Activated CD4-positive, alpha-beta memory T cell treated with anti-CD3 and anti-CD28 coated beads, Interleukin-2, amount 10 ng/mL, durations not matched to agents 7 days and 5 days (primary cell): ENCODE results near the gene GRB14. TPM values are rescaled to one million over a fixed set of nuclear protein-coding genes. Genes with fewer than 3 reads are reported as not detected.

Experiments used
- CTCF ChIA-PET: fragments of 350-600 bp; sonication (Branson Sonifier 250); formaldehyde crosslinking; loops from one replicate; lab custom pipeline; 2021; ENCODE audit warnings: antibody characterized with exemption, inconsistent platforms; lab: Charles Lee
- POLR2A ChIA-PET: fragments of 350-600 bp; sonication (Branson Sonifier 250); formaldehyde crosslinking; loops from one replicate; lab custom pipeline; 2021; ENCODE audit warnings: antibody characterized with exemption; lab: Charles Lee
- DNase-seq: peaks from one replicate; pipeline ENCODE4 v3.0.0-alpha.2; 2020
- H3K27ac Mint-ChIP-seq: one replicate; pipeline ENCODE4 v1.8.0; 2021; ENCODE audit warnings: mild to moderate bottlenecking, mixed read lengths
- H3K27me3 Mint-ChIP-seq: one replicate; pipeline ENCODE4 v1.8.0; 2021; ENCODE audit warnings: mixed read lengths
- H3K36me3 Mint-ChIP-seq: one replicate; pipeline ENCODE4 v1.8.0; 2021; ENCODE audit warnings: low read depth, mixed read lengths
- H3K4me1 Mint-ChIP-seq: one replicate; pipeline ENCODE4 v1.8.0; 2021; ENCODE audit warnings: mixed read lengths
- H3K4me3 Mint-ChIP-seq: one replicate; pipeline ENCODE4 v1.8.0; 2021; ENCODE audit warnings: mild to moderate bottlenecking, mixed read lengths
- H3K9me3 Mint-ChIP-seq: one replicate; pipeline ENCODE4 v1.8.0; 2021; ENCODE audit warnings: mixed read lengths
- total RNA-seq, 2 experiments: library from RNA; stranded (reverse); gene quantifications; one replicate each; pipeline ENCODE4 v1.2.3, GENCODE V29; 2021

GRB14 gene
- total RNA-seq, 2 experiments from 2014 or later: not detected

DNA sequence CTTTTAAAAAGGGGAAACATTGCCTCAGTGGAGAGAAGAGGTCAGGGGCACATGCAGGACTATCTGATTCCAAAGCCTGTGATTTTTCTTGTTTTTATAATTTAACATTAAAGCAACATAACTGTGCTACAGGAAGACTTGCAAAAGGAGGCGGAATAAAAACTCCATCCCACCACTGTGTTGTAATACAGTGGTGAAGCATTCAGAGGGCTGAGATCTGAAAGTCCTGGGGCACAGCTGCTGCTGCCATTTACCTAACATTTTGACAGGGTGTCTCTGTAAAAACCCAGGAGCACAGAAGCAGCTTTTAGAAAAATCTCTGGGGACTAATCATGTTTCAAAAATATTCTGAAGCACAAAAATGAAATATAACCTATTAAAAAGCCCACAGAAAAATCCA is 97.6 kb downstream of the GRB14 start:
- Mint-ChIP-seq H3K4me1 (no peaks in the 10 kb centered on the region), H3K9me3 (peaks cover 5% of the 10 kb centered on the region), H3K4me3 (no peak overlapping the region), H3K27me3 (no peaks in the 10 kb centered on the region), H3K36me3 (no peaks in the 10 kb centered on the region), H3K27ac (no peak overlapping the region)
- ChIA-PET POLR2A (no interaction called here), CTCF (no interaction called here)
- DNase-seq: no peak

DNA sequence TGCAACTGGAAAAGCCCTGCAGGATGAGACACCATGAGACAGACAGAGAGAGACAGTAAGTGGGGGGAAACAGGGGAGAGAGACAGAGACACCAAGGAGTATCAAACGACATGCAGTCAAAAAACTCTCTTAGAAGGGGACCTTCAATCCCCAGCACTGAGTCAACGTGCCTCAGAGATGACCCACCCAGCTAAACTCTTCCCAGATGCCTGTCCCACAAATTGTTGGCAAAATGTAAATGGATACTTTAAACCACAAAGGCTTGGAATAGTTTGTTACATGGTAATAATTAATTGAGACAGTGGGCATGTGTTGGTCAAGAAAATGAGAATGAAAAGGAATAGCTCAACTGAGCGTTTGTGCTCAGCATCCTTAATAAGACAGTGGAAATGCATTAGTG is 98.3 kb downstream of the GRB14 start:
- ChIA-PET CTCF (no interaction called here), POLR2A (no interaction called here)
- Mint-ChIP-seq H3K36me3 (no peaks in the 10 kb centered on the region), H3K27me3 (no peaks in the 10 kb centered on the region), H3K4me3 (no peak overlapping the region), H3K27ac (no peak overlapping the region), H3K4me1 (no peaks in the 10 kb centered on the region), H3K9me3 (peaks cover 7% of the 10 kb centered on the region)
- DNase-seq: no peak

DNA sequence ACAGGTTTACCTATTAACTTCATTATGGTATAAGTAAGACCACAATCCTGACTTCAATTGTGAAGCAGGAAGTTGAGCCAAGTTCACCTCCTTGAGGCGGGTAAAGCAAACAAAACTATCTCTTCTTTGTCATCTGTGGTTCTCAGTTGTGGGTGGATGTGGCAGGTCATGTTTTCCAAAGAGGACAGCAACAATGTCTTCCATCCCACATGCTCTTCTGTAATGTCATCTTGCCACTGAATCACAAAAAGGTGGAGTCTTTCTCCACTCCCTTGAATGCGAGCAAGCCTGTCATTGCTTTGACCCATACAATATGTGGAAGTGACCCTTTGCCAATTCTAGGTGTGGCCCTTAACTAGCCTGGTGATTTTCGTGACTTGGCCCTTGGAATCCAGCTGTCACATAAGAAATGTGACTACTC is 98.7 kb downstream of the GRB14 start:
- ChIA-PET CTCF (no interaction called here), POLR2A (no interaction called here)
- DNase-seq: no peak
- Mint-ChIP-seq H3K9me3 (peaks cover 10% of the 10 kb centered on the region), H3K27me3 (no peaks in the 10 kb centered on the region), H3K36me3 (no peaks in the 10 kb centered on the region), H3K4me3 (no peak overlapping the region), H3K27ac (no peak overlapping the region), H3K4me1 (no peaks in the 10 kb centered on the region)

DNA sequence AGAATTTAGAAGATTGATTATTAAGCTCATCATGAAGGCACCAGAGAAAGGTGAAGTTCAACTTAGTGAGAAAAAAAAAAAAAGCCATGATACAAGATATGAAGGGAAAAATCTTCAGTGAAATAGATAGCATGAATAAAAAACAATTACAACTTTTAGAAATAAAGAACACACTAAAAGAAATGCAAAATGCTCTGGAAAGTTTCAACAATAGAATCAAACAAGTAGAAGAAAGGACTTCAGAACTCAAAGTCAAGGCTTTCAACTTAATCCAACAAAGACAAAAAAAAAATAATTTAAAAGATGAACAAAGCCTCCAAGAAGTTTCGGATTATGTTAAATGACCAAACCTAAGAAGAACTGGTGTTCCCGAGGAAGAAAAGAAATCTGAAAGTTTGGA is 105.5 kb downstream of the GRB14 start:
- ChIA-PET POLR2A (no interaction called here), CTCF (no interaction called here)
- Mint-ChIP-seq H3K27me3 (no peaks in the 10 kb centered on the region), H3K9me3 (peaks cover 29% of the 10 kb centered on the region), H3K4me3 (no peak overlapping the region), H3K27ac (no peak overlapping the region), H3K4me1 (no peaks in the 10 kb centered on the region), H3K36me3 (no peaks in the 10 kb centered on the region)
- no peak for DNase-seq

DNA sequence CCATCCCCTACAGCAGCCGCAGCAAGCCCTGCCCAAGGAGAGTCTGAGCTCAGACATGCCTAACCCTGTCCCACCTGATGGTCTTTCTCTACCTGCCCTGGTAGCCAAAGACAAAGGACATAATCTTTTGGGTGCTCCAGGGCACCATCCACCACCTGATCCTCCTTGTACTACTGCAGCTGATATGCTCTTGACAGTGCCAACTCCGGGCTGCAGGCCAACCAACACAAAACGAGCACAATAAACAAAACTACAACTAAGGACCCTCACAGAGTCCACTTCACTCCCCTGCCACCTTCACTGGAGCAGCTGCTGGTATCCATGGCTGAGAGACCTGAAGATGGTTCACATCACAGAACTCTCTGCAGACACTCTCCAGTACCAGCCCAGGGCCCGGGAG is 106.3 kb downstream of the GRB14 start:
- Mint-ChIP-seq H3K9me3 (peaks cover 29% of the 10 kb centered on the region), H3K27me3 (no peaks in the 10 kb centered on the region), H3K4me1 (no peaks in the 10 kb centered on the region), H3K36me3 (no peaks in the 10 kb centered on the region), H3K27ac (no peak overlapping the region), H3K4me3 (no peak overlapping the region)
- DNase-seq: no peak
- ChIA-PET POLR2A (no interaction called here), CTCF (no interaction called here)

DNA sequence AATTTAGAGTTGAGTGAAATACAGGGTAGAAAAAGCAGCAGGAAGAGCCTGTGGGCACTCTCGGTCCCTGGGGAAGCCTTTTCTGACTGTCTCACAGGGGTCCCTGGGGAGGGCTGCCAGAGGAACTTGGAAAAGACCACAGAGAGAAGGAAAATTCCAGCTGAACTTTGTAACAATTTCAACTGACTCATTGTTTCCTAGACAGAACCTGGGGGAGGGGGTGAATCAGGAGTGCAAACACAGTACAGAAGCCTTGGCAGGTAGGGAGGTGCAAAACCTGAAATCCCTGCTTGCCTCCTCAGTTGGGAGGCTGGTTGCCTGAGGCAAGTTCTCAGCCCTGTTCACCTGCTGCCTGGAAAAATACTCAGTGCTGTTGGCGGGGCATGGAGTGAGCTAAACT is 106.8 kb downstream of the GRB14 start:
- no peaks in the 10 kb centered on the region for H3K27me3 Mint-ChIP-seq
- no peak for DNase-seq
- H3K9me3 Mint-ChIP-seq: peaks cover 29% of the 10 kb centered on the region
- H3K36me3 Mint-ChIP-seq: no peaks in the 10 kb centered on the region
- ChIA-PET CTCF (no interaction called here), POLR2A (no interaction called here)
- H3K27ac Mint-ChIP-seq: no peak overlapping the region
- H3K4me3 Mint-ChIP-seq: no peak overlapping the region
- H3K4me1 Mint-ChIP-seq: no peaks in the 10 kb centered on the region

DNA sequence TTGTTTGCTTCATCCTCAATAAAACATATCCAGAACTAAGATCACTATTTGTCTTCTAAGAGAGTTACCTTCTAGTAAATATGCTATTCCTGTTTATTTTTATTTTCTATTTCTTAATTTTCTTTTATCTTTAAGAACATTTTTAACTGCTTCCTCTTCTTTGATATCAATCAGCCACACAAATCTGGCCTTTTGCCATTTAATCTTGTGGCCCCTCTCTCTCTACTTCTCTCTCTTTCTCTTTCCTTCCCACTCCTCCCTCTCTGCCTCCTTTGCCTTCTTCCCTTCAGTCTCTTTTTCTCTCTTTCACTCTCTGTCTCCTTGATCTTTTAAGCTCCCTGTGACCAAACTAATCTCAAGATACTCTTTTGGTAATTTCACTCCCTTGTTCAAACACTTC is 108.4 kb downstream of the GRB14 start:
- no peak for DNase-seq
- Mint-ChIP-seq H3K27me3 (no peaks in the 10 kb centered on the region), H3K9me3 (peaks cover 24% of the 10 kb centered on the region), H3K4me3 (no peak overlapping the region), H3K27ac (no peak overlapping the region), H3K36me3 (no peaks in the 10 kb centered on the region), H3K4me1 (no peaks in the 10 kb centered on the region)
- ChIA-PET CTCF (no interaction called here), POLR2A (no interaction called here)

DNA sequence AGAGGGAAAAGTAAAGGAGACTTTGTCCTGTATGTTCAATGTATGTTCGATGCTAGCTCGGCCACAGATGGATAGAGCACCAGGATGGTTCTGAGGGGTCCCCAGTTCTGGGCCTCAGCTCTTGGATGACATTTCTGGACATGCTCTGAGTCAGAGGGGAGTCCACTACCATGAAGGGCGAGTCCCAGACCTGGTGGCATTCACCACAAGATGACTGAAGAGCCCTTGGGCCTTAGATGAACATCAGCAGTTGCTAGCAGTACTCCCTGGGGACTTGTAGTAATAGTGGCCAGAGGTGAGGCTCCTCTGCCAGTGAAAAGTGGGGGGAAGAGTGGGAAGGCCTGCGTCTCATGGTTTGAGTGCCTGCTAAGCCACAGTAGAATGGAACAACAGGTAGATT is 109.5 kb downstream of the GRB14 start:
- Mint-ChIP-seq H3K9me3 (peaks cover 17% of the 10 kb centered on the region), H3K27me3 (no peaks in the 10 kb centered on the region), H3K4me1 (no peaks in the 10 kb centered on the region), H3K27ac (no peak overlapping the region), H3K36me3 (no peaks in the 10 kb centered on the region), H3K4me3 (no peak overlapping the region)
- DNase-seq: no peak
- ChIA-PET POLR2A (no interaction called here), CTCF (no interaction called here)

DNA sequence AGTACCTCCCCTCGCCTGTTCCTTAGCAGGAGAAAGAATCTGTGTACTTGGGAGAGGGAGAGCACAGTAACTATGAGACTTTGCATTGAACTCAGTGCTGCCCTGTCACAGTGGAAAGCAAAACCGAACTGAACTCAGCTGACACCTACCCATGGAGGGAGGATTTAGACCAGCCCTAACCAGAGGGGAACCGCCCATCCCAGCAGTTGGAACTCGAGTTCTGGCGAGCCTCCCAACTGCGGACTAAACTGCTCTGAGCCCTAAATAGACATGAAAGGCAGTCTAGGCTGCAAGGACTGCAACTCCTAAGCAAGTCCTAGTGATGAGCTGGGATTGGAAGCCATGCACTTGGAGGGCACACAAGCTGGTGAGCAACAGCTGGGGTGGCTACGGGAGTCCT is 110.4 kb downstream of the GRB14 start:
- no peaks in the 10 kb centered on the region for H3K27me3 Mint-ChIP-seq
- CTCF ChIA-PET: no interaction called here
- no peak overlapping the region for H3K4me3 Mint-ChIP-seq
- H3K9me3 Mint-ChIP-seq: peaks cover 17% of the 10 kb centered on the region
- POLR2A ChIA-PET: no interaction called here
- no peak overlapping the region for H3K27ac Mint-ChIP-seq
- H3K4me1 Mint-ChIP-seq: no peaks in the 10 kb centered on the region
- no peaks in the 10 kb centered on the region for H3K36me3 Mint-ChIP-seq
- DNase-seq: no peak

DNA sequence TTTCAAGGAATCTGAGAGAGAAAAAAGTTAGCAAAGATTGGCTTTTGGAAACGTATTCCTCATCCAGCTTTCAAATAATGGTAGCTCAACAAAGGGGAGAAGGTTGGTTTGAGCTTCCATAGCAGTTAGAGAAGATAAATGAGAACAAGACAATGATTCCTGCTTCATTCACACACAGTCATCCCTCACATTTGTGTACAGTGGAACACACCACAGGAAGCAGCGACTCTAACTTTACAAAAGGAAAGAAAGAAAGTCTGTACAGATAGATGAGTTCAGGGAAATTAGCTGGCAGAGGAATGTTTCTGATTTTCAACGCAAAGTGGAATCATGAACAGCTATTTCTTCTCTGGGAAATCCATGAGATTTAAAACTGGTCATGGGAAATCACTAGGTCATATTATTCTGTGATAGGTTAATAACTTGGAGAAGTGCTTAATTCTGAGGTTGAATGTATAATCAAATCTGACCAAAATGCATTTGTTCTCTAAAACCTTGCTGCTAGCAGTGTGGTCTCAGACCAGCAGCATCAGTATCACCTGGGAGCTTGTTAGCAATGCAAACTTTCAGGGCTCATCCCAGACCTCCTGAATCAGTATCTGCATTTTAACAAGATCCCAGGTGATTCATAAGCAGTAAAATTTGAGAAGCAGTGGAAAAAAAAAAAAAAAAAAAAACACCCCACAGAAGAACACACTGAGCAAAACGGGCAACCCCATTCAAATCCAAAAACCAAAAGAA is 112.0 kb downstream of the GRB14 start:
- Mint-ChIP-seq H3K4me3 (no peak overlapping the region), H3K9me3 (peaks cover 11% of the 10 kb centered on the region), H3K27ac (no peak overlapping the region), H3K4me1 (no peaks in the 10 kb centered on the region), H3K36me3 (no peaks in the 10 kb centered on the region), H3K27me3 (no peaks in the 10 kb centered on the region)
- CTCF ChIA-PET: interaction anchor here (1.4 kb wide), 1 partner anchor 29 kb away, joined by 3 read pairs; no protein-coding TSS in a partner anchor
- no peak for DNase-seq
- POLR2A ChIA-PET: no interaction called here

DNA sequence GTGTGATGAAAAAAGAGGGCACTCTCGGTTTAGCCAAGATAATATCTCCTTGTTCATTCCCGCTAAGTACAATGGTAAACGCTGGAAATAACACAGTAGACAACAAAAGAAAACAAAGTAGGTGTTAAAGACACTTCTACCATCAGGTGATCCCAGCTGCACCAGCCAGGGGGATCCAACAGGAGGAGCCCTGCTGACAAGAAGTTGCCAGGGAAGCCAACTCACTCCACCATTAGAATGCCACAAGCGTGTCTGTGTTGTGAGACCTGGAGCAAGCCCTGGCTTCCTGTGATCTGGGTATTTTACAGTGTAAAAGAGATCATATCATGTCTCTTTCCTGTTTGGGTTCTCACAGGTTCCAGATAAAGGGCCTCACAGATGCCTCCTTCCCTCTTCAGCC is 117.0 kb downstream of the GRB14 start:
- POLR2A ChIA-PET: no interaction called here
- CTCF ChIA-PET: interaction anchor here (0.5 kb wide), 1 partner anchor 829 kb away, joined by 5 read pairs; no protein-coding TSS in a partner anchor
- peaks cover 2% of the 10 kb centered on the region for H3K9me3 Mint-ChIP-seq
- no peak overlapping the region for H3K27ac Mint-ChIP-seq
- H3K36me3 Mint-ChIP-seq: no peaks in the 10 kb centered on the region
- no peaks in the 10 kb centered on the region for H3K27me3 Mint-ChIP-seq
- H3K4me1 Mint-ChIP-seq: no peaks in the 10 kb centered on the region
- H3K4me3 Mint-ChIP-seq: no peak overlapping the region
- no peak for DNase-seq

DNA sequence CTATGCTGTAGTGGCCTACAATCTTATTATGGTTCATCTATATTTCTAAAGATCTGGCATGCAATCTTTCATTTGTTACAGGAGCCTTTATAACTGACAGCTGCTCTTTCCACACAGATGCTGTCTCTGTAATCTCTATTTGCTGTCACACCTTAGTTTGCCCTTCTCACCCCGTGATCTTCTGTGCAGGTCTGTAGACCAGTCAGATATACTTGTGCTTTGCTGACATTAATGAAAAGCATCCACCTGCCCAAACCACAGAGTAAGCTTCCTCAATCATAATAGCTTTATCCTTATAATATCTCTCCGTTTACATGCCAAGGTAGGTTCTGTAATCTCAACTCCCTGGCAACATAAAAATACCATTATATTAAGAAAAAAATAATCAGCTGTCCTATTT is 122.4 kb downstream of the GRB14 start:
- Mint-ChIP-seq H3K4me3 (no peak overlapping the region), H3K4me1 (no peaks in the 10 kb centered on the region), H3K27me3 (no peaks in the 10 kb centered on the region), H3K27ac (no peak overlapping the region), H3K9me3 (no peaks in the 10 kb centered on the region), H3K36me3 (no peaks in the 10 kb centered on the region)
- no peak for DNase-seq
- ChIA-PET CTCF (no interaction called here), POLR2A (no interaction called here)

DNA sequence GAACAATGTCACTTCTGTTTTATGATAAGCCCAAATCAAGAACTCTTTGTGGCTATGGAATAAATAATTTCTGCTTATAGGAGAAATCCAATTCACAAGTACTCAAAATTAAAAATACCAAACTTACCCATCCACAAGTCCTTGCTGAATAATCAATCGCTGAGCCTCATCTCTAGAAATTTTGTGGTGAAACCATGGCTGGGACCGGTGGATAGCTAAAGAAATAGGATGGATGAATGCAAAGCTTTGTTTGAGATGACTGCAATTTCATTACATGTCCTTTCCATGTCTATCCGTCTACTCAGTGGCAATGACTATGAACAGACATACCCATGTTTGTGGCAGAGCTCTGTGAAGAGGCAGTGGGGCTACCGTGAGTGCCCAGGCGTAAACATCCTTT is 124.4 kb downstream of the GRB14 start:
- no peaks in the 10 kb centered on the region for H3K9me3 Mint-ChIP-seq
- DNase-seq: no peak
- no peaks in the 10 kb centered on the region for H3K4me1 Mint-ChIP-seq
- H3K27ac Mint-ChIP-seq: no peak overlapping the region
- ChIA-PET CTCF (no interaction called here), POLR2A (no interaction called here)
- H3K27me3 Mint-ChIP-seq: no peaks in the 10 kb centered on the region
- no peaks in the 10 kb centered on the region for H3K36me3 Mint-ChIP-seq
- H3K4me3 Mint-ChIP-seq: no peak overlapping the region

DNA sequence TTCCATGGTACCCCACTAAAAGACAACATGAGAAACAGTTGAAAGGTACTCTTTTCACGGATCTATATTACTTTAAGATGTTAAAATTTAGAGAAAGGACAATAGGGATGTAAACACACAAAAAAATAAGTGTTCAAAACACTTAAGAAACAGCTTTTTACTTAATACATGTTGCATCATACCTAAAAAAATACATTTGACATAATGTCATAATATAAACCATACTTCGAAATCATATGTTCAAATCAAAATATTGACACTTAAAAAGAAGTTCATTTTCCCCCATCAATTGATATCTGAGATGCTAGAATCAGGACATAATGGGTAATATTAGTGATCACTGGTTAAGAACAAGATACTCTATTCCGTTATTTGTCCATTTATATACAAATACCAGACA is 124.9 kb downstream of the GRB14 start:
- CTCF ChIA-PET: no interaction called here
- Mint-ChIP-seq H3K27me3 (no peaks in the 10 kb centered on the region), H3K4me1 (no peaks in the 10 kb centered on the region), H3K9me3 (no peaks in the 10 kb centered on the region), H3K36me3 (no peaks in the 10 kb centered on the region), H3K4me3 (no peak overlapping the region), H3K27ac (no peak overlapping the region)
- DNase-seq: no peak
- POLR2A ChIA-PET: no interaction called here
